Activated naive CD4-positive, alpha-beta T cell treated with Interleukin-2 at 50 U/mL for 16 hours (primary cell): Measurements from ENCODE around the gene PFN4.
"Not testable (repeated sequence)": the region's sequence is repeated elsewhere in the genome, so short reads cannot be mapped to it uniquely, and the experiment has no call there.

Experiments
- DNase-seq: peaks from one replicate; pipeline ENCODE4 v3.0.0-alpha.2; 2020

PFN4 gene

DNA sequence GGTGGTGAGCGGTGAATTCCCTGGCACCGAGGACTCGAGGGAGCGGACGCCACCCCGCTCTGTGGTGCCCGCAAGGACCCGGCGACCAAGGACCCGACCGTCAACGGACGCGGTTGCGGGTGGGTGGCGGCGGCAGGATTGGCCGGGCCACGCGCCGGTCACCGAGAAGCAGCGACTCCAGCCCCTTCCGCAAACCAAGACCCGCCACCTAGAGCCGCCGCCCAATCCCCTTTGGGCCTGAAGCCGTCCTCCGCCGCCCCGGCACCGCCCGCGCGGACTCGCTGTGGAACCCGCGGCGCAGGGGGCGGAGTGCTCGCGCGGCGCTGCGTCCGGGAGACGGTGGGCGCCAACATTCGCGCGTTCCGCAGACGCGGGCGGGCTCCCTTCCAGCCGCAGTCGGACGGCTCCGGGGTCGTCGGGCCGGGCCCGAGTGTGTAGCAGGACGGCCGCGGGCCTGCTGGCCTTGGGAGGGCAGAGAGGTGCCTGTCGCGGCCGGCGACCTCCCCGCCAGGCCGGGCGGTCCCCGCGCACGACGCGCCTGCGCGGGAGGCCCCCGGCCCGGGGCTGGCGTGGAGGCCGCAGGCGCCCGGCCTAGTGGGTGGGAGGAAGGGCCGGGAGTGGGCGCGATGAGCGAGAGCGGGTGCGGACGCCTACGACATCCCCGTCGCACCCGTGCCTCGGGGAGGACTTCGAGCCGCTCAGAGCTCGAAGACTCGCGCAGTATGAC, at the start of gene PFN4, which contains the start of gene FAM228B:
Gene PFN4, minus strand, starts transcription at position 140 of the 727 bp plus-strand sequence. CDS start 799 bp downstream, outside the sequence.
Gene FAM228B, plus strand, starts transcription at position 275 of the 727 bp plus-strand sequence. CDS start 893 bp downstream, outside the sequence.
- DNase-seq = peak; percentile 65

DNA sequence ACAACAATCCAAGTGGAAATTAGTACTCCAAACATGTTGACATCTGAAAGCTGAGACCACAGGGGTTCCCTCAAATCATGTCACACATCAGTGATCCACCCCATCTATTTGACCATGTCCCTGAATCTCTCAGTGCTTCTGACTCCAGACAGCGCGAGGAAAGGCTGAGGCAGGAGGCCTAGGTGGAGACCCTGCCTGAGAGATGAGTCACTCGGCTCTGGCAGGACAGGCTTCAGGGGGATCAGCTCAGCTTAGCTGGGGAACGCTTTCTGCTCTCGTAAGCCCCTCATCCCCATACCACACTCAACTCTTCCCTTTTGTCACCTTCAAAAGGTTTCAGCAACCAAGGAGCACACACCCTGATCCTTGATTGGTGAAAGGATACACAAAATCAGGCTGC, 45.9 kb upstream of the PFN4 start:
- no peak for DNase-seq

GRCh38 chr2:24164416-24164973, 41.4 kb upstream of the PFN4 start:
- DNase-seq = peak; percentile 39

GRCh38 chr2:24163601-24164000, 40.5 kb upstream of the PFN4 start:
- no peak for DNase-seq

GRCh38 chr2:24163186-24163585, 40.1 kb upstream of the PFN4 start:
- no peak for DNase-seq

- no peak for DNase-seq
These were observed 39.4 kb upstream of the PFN4 start for GRCh38 chr2:24162494-24162893.

- DNase-seq = no peak
These were observed 37.6 kb upstream of the PFN4 start for GRCh38 chr2:24160761-24161160.

- DNase-seq = no peak
These were observed 36.6 kb upstream of the PFN4 start for GRCh38 chr2:24159708-24160107.

DNA sequence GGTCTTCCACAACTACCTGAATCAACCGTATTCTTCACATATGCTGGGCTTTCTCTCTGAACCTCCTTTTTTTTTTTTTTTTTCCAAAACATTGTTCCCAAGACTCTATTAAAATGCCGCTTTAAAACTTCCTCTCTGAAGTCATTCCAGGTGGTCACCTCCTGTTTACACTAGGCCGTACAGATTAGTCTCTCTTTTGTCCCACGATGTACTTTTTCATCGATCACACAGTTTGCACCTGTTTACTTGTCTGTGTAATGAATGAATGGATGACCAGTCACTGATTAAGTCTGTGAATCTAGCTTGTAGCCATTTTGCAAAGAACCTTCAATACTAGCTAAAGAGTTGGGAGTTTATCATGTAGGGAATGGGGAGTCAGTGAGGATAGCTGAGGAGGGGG, 35.0 kb upstream of the PFN4 start:
- DNase-seq = no peak

- DNase-seq = no peak
These were observed 30.3 kb upstream of the PFN4 start for GRCh38 chr2:24153478-24153877.

DNA sequence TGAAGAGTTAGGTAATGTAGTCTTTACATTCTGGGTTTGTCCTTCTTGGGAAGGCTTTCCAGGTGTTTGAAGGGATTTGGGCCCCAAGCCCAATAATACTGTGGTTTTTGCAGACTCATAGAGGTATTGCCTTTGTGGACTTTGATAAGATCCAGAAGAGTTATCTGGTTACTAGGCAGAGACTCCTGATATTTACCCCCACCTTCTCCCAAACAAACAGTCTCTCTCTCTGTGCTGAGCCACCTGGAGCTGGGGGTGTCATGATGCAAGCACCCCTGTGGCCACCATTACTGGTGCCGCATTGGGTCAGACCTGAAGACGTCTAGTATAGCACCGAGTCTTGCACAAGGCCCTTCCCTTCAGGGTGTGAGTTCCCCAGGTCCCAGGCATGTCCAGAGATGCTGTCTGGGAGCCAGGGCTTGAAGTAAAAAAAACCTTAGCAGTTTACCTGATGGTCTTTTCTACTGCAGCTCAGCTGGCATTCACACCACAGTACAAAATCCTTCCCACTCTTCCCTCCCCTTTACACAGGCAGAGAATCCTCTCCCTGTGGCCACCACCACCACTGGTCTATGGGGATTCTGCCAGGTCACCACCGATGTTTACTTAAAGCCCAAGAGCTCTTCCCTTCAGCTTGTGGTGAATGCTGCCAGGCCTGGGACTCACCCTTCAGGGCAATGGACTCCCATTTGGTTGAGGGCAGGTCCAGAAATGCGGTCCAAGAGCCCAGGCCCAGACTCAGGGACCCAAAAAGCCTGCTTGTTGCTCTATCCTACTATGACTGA, 29.5 kb upstream of the PFN4 start:
- no peak for DNase-seq

- no peak for DNase-seq
These were observed 24.2 kb upstream of the PFN4 start for GRCh38 chr2:24147364-24147763.

DNA sequence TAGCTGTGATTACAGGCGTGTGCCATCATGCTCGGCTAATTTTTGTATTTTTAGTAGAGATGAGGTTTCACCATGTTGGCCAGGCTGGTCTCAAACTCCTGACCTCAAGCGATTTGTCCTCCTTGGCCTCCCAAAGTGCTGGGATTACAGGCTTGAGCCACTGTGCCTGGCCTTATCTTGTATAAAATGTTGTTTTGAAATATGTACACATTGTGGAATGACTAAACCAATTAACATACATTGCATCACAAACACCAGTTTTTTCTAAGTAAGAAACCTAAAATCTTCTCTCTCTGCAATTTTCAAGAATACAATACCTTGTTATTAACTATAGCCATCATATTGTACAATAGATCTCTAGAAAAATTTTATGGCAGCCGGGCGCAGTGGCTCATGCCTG, 17.2 kb upstream of the PFN4 start:
- DNase-seq = not testable (repeated sequence)

GRCh38 chr2:24132543-24132942, 9.4 kb upstream of the PFN4 start:
- DNase-seq = no peak

GRCh38 chr2:24125956-24126355, 2.8 kb upstream of the PFN4 start:
- no peak for DNase-seq

DNA sequence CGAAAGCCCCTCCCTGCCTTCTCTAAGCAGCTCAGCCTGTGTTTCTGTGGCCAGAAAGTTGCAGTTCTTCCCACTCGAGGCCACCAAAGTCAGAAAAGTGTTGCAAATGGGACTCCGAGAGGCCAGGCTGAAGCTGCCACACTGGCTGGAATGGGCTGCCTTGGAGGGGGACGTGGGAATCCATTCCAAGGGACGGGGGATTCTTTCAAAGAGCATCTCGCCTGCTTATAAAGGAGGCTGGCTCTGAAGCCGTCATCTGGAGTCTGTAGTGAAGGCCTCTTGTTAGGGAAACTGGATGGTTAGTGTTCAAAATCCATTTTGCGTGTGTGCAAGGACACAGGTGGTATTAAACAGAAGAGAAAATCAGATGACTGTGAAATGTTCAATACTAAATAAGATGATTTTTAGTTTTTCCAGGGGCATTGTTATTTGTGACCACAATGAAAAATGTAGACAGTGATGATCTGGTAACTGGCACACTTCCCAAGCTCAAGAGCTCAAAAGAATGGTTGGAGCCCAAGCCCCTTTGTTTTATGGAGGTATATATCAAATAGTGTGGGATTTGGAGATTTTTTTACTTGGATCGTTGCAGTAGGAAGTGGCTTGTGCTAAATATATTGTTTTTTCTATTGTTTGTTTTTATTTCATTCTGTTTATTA, 917 bp upstream of the PFN4 start:
- DNase-seq = no peak

DNA sequence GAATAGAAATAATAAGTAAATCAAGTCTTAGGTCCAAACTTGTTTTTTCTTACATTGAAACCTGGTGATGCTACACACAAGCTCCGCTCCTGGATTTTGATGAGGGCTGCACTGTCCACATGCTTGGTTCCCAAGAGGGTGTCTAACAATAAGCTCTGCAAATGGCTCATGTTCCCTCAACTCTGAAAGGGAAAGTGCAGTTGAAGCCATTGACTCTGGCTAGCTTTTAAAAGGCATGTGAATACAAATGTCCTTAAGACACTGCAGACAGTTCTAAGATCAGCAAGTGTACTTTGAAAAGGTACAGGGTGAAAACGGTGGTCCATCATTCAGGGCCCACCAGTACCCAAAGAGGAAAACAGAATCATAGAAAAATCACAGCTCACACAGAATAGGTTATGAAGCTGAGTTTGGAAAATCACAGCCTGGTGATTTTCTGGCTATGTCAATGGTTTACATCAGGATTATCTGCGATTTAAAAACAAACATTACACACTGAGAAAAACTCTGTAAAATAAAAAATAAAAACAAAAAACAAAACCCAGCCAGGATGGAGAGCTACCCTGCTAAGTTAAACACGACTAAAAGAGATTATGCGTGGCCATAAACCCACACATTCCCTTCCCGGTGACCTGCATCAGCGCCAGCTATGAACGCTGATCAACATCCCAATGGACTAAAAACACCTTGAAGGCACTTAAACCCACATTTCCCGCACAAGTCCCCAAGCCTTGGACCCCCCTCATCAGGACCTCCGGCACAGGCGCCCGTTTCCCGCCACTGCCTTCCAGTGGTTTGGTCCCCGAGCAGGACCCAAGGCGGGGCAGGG, 554 bp downstream of the PFN4 start:
- no peak for DNase-seq

DNA sequence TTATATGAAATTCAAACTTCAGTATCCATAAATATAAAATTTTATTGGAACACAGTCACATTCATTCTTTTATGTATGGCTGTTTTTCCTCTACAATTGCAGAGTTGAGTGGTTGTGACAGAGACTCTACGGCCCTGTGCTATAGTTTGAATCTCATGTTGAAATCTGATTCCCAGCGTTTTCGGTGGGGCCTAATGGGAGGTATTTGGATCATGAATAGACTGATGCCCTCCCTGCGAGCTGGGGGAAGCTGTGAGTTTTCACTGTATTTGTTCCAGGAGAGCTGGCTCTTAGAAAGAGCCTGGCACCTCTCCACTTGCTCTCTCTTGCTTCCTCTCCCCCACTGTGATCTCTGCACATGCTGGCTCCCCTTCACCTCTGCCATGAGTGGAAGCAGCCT, 1.7 kb downstream of the PFN4 start:
- no peak for DNase-seq

GRCh38 chr2:24121066-24121465, 2.1 kb downstream of the PFN4 start:
- DNase-seq = no peak

DNA sequence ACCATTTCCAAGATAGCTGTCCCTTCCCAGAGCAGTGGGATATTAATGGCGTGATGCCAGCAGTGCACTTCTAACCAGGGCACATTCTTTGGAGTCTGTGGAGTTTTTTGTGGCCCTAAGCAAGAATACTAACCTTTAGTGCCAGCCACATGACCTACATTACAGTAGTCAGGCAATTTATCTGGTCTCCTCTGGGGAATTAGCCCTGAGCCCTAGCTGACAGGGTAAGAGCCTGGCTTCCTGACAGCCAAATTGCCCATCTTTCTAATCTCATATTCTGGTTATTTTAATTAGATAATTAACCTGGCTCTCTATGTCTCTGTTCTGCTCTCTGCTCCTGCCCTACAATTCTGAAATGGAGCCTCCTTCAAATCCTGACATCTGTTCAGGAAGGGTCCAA, 5.2 kb downstream of the PFN4 start:
- no peak for DNase-seq

DNA sequence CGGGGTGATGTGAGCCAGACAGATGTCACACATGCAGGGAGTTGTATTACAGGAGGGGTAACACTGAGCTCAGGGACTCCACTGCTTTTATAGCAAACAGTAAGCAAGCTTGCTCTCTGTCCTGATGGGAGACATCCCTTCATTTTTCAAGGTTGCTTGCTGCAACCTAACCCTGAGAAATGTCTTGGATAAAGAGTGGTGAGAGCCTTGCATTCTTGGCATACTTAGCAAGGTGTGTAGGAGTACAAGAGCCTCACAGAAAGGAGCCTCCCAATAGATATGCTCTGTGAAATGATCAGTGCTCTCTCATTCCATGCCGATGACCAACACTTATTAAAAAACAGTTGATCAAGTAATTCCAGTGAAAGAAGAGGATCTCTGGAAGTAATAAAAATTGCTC, 8.1 kb downstream of the PFN4 start:
- no peak for DNase-seq

DNA sequence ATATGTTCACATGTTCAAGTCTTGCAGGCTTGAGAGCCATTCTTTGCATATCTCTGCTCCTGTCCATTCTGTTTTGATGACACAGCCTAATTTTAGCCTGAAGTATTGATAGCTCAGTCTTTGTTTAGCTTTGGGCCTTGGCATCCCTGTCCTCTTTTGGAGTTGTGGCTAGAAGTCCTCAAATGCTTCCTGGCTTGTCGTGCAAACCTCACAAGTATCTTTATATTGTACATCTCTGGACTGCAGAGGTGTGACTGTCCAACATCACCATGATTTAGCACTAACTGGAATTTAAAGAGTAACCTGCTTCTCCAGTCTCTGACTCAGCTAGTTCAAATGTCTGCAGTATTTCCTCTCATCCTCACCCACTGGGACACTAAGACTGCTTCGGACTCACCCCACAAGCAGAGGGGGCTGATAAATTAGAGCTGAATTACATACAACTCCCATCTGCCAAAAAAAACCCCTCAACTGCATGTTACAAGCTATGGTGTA, 11.7 kb downstream of the PFN4 start:
- DNase-seq = no peak
